Measurements from ENCODE around the gene KIAA1549. TPM values are rescaled to one million over a fixed set of nuclear protein-coding genes. Genes with fewer than 3 reads are reported as not detected.

The KIAA1549 gene
- total RNA-seq, 1 donor from 2014 or later: 0.45 TPM

Other genes with a start within 250 kb of the KIAA1549 start
- gene TMEM213, start 183.4 kb downstream of the KIAA1549 start, total RNA-seq: not detected in 2 replicates
- gene ATP6V0A4, start 183.2 kb downstream of the KIAA1549 start, total RNA-seq: not detected in 2 replicates
- 19.7 TPM in 2 replicates for gene ZC3HAV1L, start 54.7 kb upstream of the KIAA1549 start, total RNA-seq
- gene ZC3HAV1, start 128.3 kb upstream of the KIAA1549 start, total RNA-seq: 135 TPM in 2 replicates
- 13.2 and 14.3 TPM in 2 replicates for gene UBN2, start 249.8 kb upstream of the KIAA1549 start, total RNA-seq